Mucosa of descending colon (tissue), 3 donors: ENCODE data around the gene GABRG3. TPM values are rescaled to one million over a fixed set of nuclear protein-coding genes. Genes with fewer than 3 reads are reported as not detected.

Source experiments
- ATAC-seq: fragments of 200-7000 bp; cut with Tn5 transposase; one replicate; pipeline ENCODE4 v1.9.1; 2020; ENCODE audit warnings: mild to moderate bottlenecking, moderate library complexity
- DNase-seq, 3 donors: peaks; one replicate each; pipeline ENCODE4 v3.0.0-alpha.2; 2020
- H3K36me3 ChIP-seq: fragments of 200-600 bp; one replicate; pipeline ENCODE4 v1.8.0; 2021; ENCODE audit warnings: low read depth, mild to moderate bottlenecking
- H3K4me1 ChIP-seq: fragments of 200-600 bp; one replicate; pipeline ENCODE4 v1.8.0; 2021; ENCODE audit warnings: low read depth, mild to moderate bottlenecking
- H3K4me3 ChIP-seq: fragments of 200-600 bp; one replicate; pipeline ENCODE4 v1.8.0; 2021; ENCODE audit warnings: mild to moderate bottlenecking
- H3K9me3 ChIP-seq: fragments of 200-600 bp; one replicate; pipeline ENCODE4 v1.8.0; 2021; ENCODE audit warnings: mild to moderate bottlenecking
- intact Hi-C, 2 donors: fragments of 100-400 bp; cut with DNase I in 1 of 2; cut with micrococcal nuclease in 1 of 2; formaldehyde crosslinking; loops; one replicate each; pipeline versions ENCODE4 v1.11.0 to v1.11.1; 2022; cut with DNase I, micrococcal nuclease
- long read RNA-seq, 2 donors: library from polyadenylated mRNA; unstranded; transcript quantifications; one replicate each; pipeline ENCODE4 v2.0.0, GENCODE V29; 2019 to 2021
- total RNA-seq, 3 donors: library from RNA; stranded (reverse); fragmentation: NEBNext Ultra II Directional in 2 of 3; extraction: Animal tissue kit (Norgen Biotek cat#: 25700) in 2 of 3; gene quantifications; one replicate each; pipeline versions ENCODE4 v1.2.1 to v1.2.4, GENCODE V29; 2021 to 2023
- TF ChIP-seq, protein P1 (sequence below): fragments of 200-600 bp; IDR thresholded peaks from one replicate; pipeline ENCODE4 v1.8.0; 2022; ENCODE audit warnings: antibody characterized with exemption, mild to moderate bottlenecking
- donor health status: DM: no; HTN: no; CAD: no; lungs with moderate emphysema.
- donor health status: DM: no; HTN: no; CAD: no.
- donor health status: DM: no; HTN: yes; CAD: no.

Gene GABRG3
- total RNA-seq = under 1 TPM in 1 of 3 donors, not detected in 2; 0.03 TPM
- long read RNA-seq, donor 1 = 0 reads
- long read RNA-seq, donor 2 = 0 reads

DNA sequence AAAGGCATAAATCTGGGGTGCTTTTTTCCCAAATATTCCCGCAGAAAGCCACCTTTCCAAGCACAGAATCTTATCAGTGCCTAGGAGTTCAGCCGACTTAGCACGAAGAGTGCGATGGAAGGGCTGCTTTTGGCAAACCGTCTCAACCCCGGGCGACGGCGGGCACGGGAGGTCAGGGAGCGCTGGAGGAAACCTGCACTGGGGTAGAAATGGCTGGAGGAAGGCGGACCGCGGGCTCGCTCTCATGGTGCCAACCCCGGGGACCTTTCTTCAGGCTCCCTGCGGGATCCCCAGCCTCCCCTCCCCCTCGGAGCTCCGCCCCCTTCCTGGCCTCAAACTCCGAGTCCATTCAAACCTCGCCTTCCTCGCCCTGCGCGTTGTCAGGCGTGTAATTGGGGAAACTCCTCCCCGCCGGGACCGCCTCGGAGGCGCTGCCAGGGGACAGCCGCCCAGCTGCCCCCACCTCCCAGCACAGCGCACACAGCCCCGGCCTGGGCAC is at the start of gene GABRG3:
Gene GABRG3, plus strand, starts transcription at position 470 of the 499 bp plus-strand sequence.
- H3K36me3 ChIP-seq = no peaks in the 10 kb centered on the region
- DNase-seq = no peak
- H3K9me3 ChIP-seq = peaks cover 34% of the 10 kb centered on the region
- no peak for ATAC-seq
- TF ChIP-seq, protein P1, sequence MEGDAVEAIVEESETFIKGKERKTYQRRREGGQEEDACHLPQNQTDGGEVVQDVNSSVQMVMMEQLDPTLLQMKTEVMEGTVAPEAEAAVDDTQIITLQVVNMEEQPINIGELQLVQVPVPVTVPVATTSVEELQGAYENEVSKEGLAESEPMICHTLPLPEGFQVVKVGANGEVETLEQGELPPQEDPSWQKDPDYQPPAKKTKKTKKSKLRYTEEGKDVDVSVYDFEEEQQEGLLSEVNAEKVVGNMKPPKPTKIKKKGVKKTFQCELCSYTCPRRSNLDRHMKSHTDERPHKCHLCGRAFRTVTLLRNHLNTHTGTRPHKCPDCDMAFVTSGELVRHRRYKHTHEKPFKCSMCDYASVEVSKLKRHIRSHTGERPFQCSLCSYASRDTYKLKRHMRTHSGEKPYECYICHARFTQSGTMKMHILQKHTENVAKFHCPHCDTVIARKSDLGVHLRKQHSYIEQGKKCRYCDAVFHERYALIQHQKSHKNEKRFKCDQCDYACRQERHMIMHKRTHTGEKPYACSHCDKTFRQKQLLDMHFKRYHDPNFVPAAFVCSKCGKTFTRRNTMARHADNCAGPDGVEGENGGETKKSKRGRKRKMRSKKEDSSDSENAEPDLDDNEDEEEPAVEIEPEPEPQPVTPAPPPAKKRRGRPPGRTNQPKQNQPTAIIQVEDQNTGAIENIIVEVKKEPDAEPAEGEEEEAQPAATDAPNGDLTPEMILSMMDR = no peak
- H3K4me3 ChIP-seq = no peak within 1 kb of the TSS
- intact Hi-C loops = no loop called here
- no peaks in the 10 kb centered on the region for H3K4me1 ChIP-seq

DNA sequence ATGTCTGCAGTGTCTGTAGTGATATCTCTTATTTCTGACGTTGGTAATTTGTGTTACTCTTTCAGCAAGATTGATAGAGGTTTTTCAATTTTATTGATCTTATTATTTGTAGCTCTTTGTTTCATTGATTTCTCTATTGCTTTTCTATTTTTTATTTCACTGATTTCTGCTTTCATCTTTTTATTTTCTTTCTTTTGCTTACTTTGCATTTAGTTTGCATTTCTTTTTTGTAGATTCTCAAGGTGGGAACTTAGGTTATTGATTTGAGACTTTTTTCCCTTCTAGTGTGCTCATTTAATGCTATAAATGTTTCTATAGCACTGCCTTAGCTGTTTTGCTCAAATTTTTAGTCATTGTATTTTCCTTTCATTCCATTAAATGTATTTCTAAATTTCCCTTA is 49.5 kb upstream of the GABRG3 start:
- DNase-seq (no peak), ATAC-seq (no peak)
- Histone ChIP-seq H3K4me1 (no peaks in the 10 kb centered on the region), H3K4me3 (no peak overlapping the region), H3K9me3 (peaks cover 48% of the 10 kb centered on the region), H3K36me3 (no peaks in the 10 kb centered on the region)
- TF ChIP-seq, protein P1 = no peak
- intact Hi-C loops = no loop called here

DNA sequence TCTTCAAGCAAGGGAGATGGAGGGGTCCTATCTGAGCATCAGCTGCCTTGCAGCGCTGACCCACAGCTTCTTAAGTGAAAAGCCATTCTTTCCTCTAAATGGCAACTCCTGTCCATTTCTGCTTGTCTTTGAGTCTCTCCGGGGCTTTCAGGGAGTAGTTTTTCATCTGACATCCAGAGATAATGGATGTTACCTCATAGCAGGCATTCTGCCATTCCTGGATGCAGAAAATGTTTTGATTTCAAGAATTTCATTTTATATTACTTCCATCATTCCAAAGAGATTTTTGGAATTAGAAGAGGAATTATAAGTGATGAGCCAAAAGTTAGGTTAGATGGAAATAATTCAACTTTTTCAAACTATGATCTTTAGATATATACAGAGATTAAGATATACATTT is 44.9 kb upstream of the GABRG3 start:
- Histone ChIP-seq H3K36me3 (no peaks in the 10 kb centered on the region), H3K9me3 (peaks cover 40% of the 10 kb centered on the region), H3K4me3 (no peak overlapping the region), H3K4me1 (no peaks in the 10 kb centered on the region)
- ATAC-seq = no peak
- intact Hi-C loops = no loop called here
- no peak for DNase-seq
- TF ChIP-seq, protein P1 = no peak

DNA sequence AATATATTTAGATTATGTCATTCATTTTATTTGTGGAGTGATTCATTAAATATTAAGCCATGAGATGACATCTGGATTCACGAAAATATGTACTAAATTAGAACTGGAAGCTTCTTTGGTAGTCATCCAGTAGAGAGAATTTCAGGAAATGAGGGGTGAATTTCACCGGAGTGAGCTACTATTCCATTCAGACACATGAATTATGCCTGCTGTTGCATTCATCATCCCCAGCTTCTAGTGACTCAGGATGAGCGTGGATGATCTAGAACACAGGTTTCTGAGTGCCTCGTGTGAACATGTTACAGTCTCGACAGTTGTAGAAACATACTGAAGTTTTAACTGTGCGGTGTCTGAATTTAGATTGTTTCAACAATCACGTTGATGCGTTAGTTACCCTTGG is 42.9 kb upstream of the GABRG3 start:
- no peak for DNase-seq
- Histone ChIP-seq H3K36me3 (no peaks in the 10 kb centered on the region), H3K4me1 (no peaks in the 10 kb centered on the region), H3K4me3 (no peak overlapping the region), H3K9me3 (peaks cover 47% of the 10 kb centered on the region)
- intact Hi-C loops = no loop called here
- TF ChIP-seq, protein P1 = no peak
- ATAC-seq = no peak

DNA sequence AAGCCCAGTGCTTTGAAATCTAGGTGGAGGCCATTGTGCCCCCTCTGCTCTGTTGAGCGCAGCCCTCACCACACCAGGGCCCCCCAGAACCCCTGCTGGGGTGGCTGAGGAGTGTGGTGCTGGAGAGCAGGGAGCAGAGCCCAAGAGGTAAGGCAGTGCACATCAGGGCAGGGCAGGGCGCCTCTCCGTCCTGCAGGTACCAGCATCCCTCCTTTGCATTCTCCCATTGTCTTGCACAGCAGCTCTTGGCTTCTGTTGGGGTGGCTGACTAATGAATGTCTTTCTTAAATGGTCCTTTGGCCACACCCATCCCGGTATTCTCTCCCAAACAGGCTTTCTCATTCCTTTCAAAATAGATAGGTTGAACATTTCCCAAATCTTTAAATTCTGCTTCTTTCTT is 41.4 kb upstream of the GABRG3 start:
- no peak for DNase-seq
- no peaks in the 10 kb centered on the region for H3K36me3 ChIP-seq
- H3K9me3 ChIP-seq = peaks cover 45% of the 10 kb centered on the region
- intact Hi-C loops = no loop called here
- no peaks in the 10 kb centered on the region for H3K4me1 ChIP-seq
- TF ChIP-seq, protein P1 = no peak
- H3K4me3 ChIP-seq = no peak overlapping the region
- ATAC-seq = no peak

DNA sequence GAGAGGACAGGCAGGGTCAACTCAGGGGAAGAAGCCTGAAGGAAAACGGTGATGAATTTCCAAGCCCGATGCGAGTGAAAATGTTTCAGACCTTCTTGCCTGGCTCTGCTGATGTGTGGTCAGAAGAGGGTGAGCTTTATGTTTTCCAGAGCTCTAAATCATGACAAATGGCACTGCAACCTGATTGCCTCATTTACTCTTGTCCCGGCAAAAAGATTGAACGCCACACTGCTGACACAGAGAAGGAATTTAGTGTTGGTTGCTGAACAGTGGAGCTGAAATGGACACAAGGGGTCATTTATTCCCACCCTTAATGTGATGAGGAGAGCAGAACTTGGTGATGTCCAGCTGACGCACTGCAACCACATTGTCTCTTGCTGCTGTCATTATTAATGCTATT is 36.1 kb upstream of the GABRG3 start:
- Histone ChIP-seq H3K4me3 (no peak overlapping the region), H3K36me3 (no peaks in the 10 kb centered on the region), H3K4me1 (no peaks in the 10 kb centered on the region), H3K9me3 (peaks cover 76% of the 10 kb centered on the region)
- TF ChIP-seq, protein P1 = no peak
- no peak for DNase-seq
- intact Hi-C loops = no loop called here
- ATAC-seq = no peak
